Measurements from ENCODE around the gene PGGHG.
"Not testable (repeated sequence)": the region's sequence is repeated elsewhere in the genome, so short reads cannot be mapped to it uniquely, and the experiment has no call there.

The PGGHG gene

DNA sequence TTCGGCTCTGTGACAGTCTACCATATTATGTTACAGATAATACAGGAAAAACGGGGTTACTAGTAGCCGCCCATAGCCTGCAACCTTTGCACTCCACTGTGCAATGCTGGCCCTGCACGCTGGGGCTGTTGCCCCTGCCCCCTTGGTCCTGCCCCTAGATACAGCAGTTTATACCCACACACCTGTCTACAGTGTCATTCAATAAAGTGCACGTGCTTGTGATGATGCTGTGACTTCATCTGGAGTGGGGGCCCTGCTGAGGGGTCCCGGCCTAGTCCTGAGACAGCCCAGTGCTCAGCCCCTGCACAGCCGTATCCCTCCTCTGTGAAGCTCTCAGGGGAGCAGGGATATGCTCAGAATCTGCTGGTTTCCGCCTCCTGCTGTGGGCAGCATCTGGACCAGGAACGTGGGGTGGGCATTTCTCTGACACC, 26.1 kb downstream of the PGGHG start:
- H3K9me3 ChIP-seq (ENCODE audit: control extremely low read depth in 1 of 5, control insufficient read depth in 4 of 5, insufficient read depth in 2 of 5, low read depth in 1 of 5, low read length in 4 of 5) = no peaks in the 10 kb centered on the region
- DNase-seq = no peak
- POLR2A ChIA-PET = no interaction called here
- H3K27me3 ChIP-seq (replicated peaks in 2 of 5; ENCODE audit: control insufficient read depth in 4 of 5, insufficient read depth in 5 of 5, low read length in 4 of 5) = peaks cover 0 to 21% (median 0%) of the 10 kb centered on the region in 5 experiments
- CTCF ChIA-PET = interaction anchor here (0.6 to 3.6 kb wide), 4 partner anchors 9 to 351 kb away, joined by 3 to 37 read pairs (median 5); partner anchors contain the start of gene IFITM2
- H3K4me3 ChIP-seq (ENCODE audit: control insufficient read depth in 1 of 7, extremely low read depth in 1 of 7, insufficient read depth in 4 of 7, low read depth in 2 of 7, low read length in 6 of 7) = peak overlapping the region in 5 of 7 experiments; percentile 28 to 79 (median 54)
- 97% methylated on average over 7 of the region's 9 CpGs for WGBS (ENCODE audit: insufficient coverage)
- H3K36me3 ChIP-seq (ENCODE audit: control insufficient read depth in 4 of 4, insufficient read depth in 4 of 4, low read length in 3 of 4) = peaks cover 0 to 10% (median 2%) of the 10 kb centered on the region in 4 experiments
- H3K27ac ChIP-seq (ENCODE audit: insufficient read depth in 1 of 2, low read depth in 1 of 2, low read length in 2 of 2, poor library complexity in 1 of 2, severe bottlenecking in 2 of 2) = no peak overlapping the region
- peaks cover 10 to 66% (median 57%) of the 10 kb centered on the region in 4 experiments for H3K4me1 ChIP-seq (ENCODE audit: control extremely low read depth in 1 of 4, control insufficient read depth in 4 of 4, insufficient read depth in 4 of 4, low read length in 3 of 4)

DNA sequence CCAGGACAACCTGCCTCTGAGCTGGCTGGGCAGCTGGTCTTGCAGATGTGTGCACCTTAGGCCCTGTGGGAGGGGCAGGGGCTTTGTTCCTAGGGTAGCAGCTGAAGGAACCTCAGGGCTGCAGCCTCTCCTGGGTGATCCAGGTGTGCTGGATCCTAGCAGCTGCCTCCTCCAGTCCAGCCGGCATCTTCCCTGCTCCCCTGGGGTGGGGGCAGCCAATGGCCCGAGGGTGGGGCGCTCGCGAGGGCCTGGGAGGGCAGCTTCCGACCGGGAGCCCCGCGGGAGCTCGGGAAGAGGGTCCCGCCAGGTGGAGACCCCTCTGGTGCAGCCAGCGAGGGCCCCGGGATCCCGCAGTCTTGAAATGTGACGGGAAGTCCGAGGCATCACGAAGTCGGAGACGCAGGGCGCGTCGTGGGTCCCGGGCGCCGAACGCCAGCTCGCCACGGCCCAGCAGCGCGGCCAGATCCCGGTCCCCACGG, 26.6 kb downstream of the PGGHG start:
- 84% methylated on average over 30 of the region's 32 CpGs for WGBS (ENCODE audit: insufficient coverage)
- H3K27me3 ChIP-seq (replicated peaks in 2 of 5; ENCODE audit: control insufficient read depth in 4 of 5, insufficient read depth in 5 of 5, low read length in 4 of 5) = peaks cover 0 to 21% (median 0%) of the 10 kb centered on the region in 5 experiments
- ChIA-PET POLR2A (no interaction called here), CTCF (interaction anchor here (1.4 to 3.6 kb wide), 3 partner anchors 10 to 45 kb away, joined by 3 to 37 read pairs (median 7); partner anchors contain the start of gene IFITM2)
- H3K36me3 ChIP-seq (ENCODE audit: control insufficient read depth in 4 of 4, insufficient read depth in 4 of 4, low read length in 3 of 4) = peaks cover 0 to 10% (median 2%) of the 10 kb centered on the region in 4 experiments
- peaks cover 10 to 70% (median 60%) of the 10 kb centered on the region in 4 experiments for H3K4me1 ChIP-seq (ENCODE audit: control extremely low read depth in 1 of 4, control insufficient read depth in 4 of 4, insufficient read depth in 4 of 4, low read length in 3 of 4)
- no peak for DNase-seq
- peak overlapping the region in 5 of 7 experiments; percentile 28 to 79 (median 54) for H3K4me3 ChIP-seq (ENCODE audit: control insufficient read depth in 1 of 7, extremely low read depth in 1 of 7, insufficient read depth in 4 of 7, low read depth in 2 of 7, low read length in 6 of 7)
- H3K27ac ChIP-seq (ENCODE audit: insufficient read depth in 1 of 2, low read depth in 1 of 2, low read length in 2 of 2, poor library complexity in 1 of 2, severe bottlenecking in 2 of 2) = no peak overlapping the region
- H3K9me3 ChIP-seq (ENCODE audit: control extremely low read depth in 1 of 5, control insufficient read depth in 4 of 5, insufficient read depth in 2 of 5, low read depth in 1 of 5, low read length in 4 of 5) = no peaks in the 10 kb centered on the region

DNA sequence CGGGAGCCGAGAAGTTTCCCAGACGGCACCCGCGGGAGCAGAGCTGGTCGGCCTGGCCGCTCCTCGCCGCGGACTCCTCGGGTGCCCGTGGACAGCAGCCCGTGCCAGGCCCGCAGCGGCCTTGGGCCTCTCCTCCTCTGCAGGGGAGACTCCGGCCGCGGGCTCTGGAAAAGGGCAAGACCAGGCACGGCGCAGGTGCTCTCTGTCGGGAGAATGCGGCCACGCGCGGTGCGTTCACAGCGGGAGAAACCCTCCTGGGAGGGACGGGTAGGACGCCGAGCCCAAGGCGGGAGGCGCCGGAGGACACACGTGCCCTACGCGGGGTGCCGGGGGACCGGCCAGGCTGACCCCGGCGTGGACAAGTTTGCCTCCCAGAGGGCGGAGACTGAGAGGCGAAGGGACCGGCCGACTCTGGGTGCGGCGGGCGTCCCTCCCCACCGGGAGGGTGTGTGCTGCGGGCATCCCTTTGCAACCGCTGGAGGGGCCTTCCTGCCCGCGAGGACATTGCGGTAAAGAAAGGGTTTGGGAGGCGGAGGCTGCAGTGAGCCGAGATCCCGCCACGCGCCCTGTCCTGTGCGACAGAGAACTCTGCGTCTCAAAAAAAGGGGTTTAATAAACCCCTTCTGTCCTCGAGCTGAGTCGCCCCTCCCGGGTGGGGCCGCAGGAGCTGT, 27.2 kb downstream of the PGGHG start:
- CTCF ChIA-PET = interaction anchor here (1.2 to 3.6 kb wide), 6 partner anchors 9 to 149 kb away, joined by 3 to 37 read pairs (median 4); partner anchors contain the start of gene IFITM2
- Histone ChIP-seq H3K36me3 (ENCODE audit: control insufficient read depth in 4 of 4, insufficient read depth in 4 of 4, low read length in 3 of 4) (peaks cover 0 to 10% (median 2%) of the 10 kb centered on the region in 4 experiments), H3K27ac (ENCODE audit: insufficient read depth in 1 of 2, low read depth in 1 of 2, low read length in 2 of 2, poor library complexity in 1 of 2, severe bottlenecking in 2 of 2) (peak overlapping the region in 1 of 2 experiments; percentile 25), H3K4me1 (ENCODE audit: control extremely low read depth in 1 of 4, control insufficient read depth in 4 of 4, insufficient read depth in 4 of 4, low read length in 3 of 4) (peaks cover 10 to 75% (median 65%) of the 10 kb centered on the region in 4 experiments), H3K27me3 (replicated peaks in 2 of 5; ENCODE audit: control insufficient read depth in 4 of 5, insufficient read depth in 5 of 5, low read length in 4 of 5) (peaks cover 0 to 21% (median 0%) of the 10 kb centered on the region in 5 experiments), H3K9me3 (ENCODE audit: control extremely low read depth in 1 of 5, control insufficient read depth in 4 of 5, insufficient read depth in 2 of 5, low read depth in 1 of 5, low read length in 4 of 5) (no peaks in the 10 kb centered on the region), H3K4me3 (ENCODE audit: control insufficient read depth in 1 of 7, extremely low read depth in 1 of 7, insufficient read depth in 4 of 7, low read depth in 2 of 7, low read length in 6 of 7) (peak overlapping the region in 3 of 7 experiments; percentile 4 to 79 (median 55))
- POLR2A ChIA-PET = interaction anchor here (0.6 to 1.4 kb wide), 3 partner anchors 34 to 43 kb away, joined by 4 to 5 read pairs (median 4); no protein-coding TSS in a partner anchor
- WGBS (ENCODE audit: insufficient coverage) = 62% methylated on average over 53 of the region's 64 CpGs
- peak in 1 of 3 donors; percentile 24 for DNase-seq

DNA sequence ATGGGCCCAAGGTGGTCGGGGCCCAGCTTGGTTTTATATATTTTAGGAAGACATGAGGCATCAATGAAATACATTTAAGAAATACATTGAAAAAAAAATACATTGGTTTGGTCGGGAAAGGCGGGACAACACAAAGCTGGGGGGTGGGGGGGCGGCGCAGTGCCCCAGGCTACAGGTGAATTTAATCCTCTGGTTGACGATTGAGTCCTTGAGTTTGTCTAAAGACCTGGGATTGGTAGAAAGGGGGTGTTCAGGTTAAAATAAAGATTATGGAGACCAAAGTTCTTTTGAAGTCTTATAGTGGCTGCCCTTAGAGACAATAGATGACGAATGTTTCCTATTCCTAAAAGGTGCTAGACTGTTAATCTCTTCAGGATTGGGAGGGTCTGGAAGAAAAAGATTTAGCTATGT, 28.0 kb downstream of the PGGHG start:
- Histone ChIP-seq H3K9me3 (ENCODE audit: control extremely low read depth in 1 of 5, control insufficient read depth in 4 of 5, insufficient read depth in 2 of 5, low read depth in 1 of 5, low read length in 4 of 5) (no peaks in the 10 kb centered on the region), H3K4me1 (ENCODE audit: control extremely low read depth in 1 of 4, control insufficient read depth in 4 of 4, insufficient read depth in 4 of 4, low read length in 3 of 4) (peaks cover 8 to 72% (median 62%) of the 10 kb centered on the region in 4 experiments), H3K27ac (ENCODE audit: insufficient read depth in 1 of 2, low read depth in 1 of 2, low read length in 2 of 2, poor library complexity in 1 of 2, severe bottlenecking in 2 of 2) (peak overlapping the region in 1 of 2 experiments; percentile 25), H3K4me3 (ENCODE audit: control insufficient read depth in 1 of 7, extremely low read depth in 1 of 7, insufficient read depth in 4 of 7, low read depth in 2 of 7, low read length in 6 of 7) (peak overlapping the region in 2 of 7 experiments; percentile 55 to 79), H3K27me3 (replicated peaks in 2 of 5; ENCODE audit: control insufficient read depth in 4 of 5, insufficient read depth in 5 of 5, low read length in 4 of 5) (peaks cover 0 to 21% (median 0%) of the 10 kb centered on the region in 5 experiments), H3K36me3 (ENCODE audit: control insufficient read depth in 4 of 4, insufficient read depth in 4 of 4, low read length in 3 of 4) (peaks cover 0 to 10% (median 2%) of the 10 kb centered on the region in 4 experiments)
- CTCF ChIA-PET = interaction anchor here (0.7 to 3.6 kb wide), 9 partner anchors 8 to 148 kb away, joined by 3 to 37 read pairs (median 4); partner anchors contain the start of gene IFITM2
- POLR2A ChIA-PET = interaction anchor here (0.6 to 1.4 kb wide), 4 partner anchors 9 to 43 kb away, joined by 3 to 5 read pairs (median 4); partner anchors contain the start of gene IFITM2
- no peak for DNase-seq
- WGBS (ENCODE audit: insufficient coverage) = 97% methylated on average over 5 of the region's 7 CpGs

DNA sequence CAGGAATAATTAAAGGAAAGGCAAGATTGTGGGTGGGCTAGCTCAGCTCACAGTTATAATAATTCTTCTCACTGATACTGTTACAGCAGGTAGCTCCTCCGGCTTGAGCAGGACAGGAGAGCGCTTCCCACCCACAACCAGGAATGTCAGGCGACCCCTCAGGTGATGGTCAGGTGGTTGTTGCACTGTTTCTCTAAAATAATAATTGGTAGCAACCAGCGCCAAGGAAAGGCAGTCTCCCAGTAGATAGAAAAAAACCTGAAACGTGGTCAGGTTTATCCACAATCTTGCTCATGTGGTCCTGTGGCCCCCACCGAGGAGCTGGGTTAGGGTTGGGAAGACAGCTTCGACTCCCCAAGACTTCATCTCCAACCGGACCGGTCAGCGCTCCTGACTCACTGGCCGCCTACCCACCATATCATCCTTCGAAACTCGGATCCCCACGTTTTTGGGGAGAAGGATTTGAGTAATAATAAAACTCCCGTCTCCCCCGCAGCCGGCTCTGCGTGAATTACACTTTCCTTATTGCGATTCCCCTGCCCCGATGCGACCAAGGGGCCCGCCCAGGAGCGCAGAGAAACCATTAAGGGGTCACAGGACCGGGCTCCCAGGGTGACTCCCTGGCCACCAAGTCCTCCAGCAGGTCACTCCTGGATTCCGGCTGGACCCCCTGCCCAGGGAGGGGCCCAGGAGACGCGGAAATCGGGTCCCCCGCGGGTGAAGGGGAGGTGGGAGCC, 28.9 kb downstream of the PGGHG start:
- not testable (repeated sequence) for DNase-seq; H3K27ac ChIP-seq (ENCODE audit: insufficient read depth in 1 of 2, low read depth in 1 of 2, low read length in 2 of 2, poor library complexity in 1 of 2, severe bottlenecking in 2 of 2); H3K9me3 ChIP-seq (ENCODE audit: control extremely low read depth in 1 of 5, control insufficient read depth in 4 of 5, insufficient read depth in 2 of 5, low read depth in 1 of 5, low read length in 4 of 5)
- ChIA-PET POLR2A (interaction anchor here (1.0 kb wide), 1 partner anchor 10 kb away, joined by 3 read pairs; the partner anchor contains the start of gene IFITM2), CTCF (interaction anchor here (0.7 to 3.6 kb wide), 7 partner anchors 8 to 148 kb away, joined by 3 to 37 read pairs (median 4); partner anchors contain the start of gene IFITM2)
- 100% methylated on average over 3 of the region's 30 CpGs for WGBS (ENCODE audit: insufficient coverage)
- Histone ChIP-seq H3K4me3 (ENCODE audit: control insufficient read depth in 1 of 7, extremely low read depth in 1 of 7, insufficient read depth in 4 of 7, low read depth in 2 of 7, low read length in 6 of 7) (peak overlapping the region in 2 of 7 experiments; percentile 15 to 50), H3K36me3 (ENCODE audit: control insufficient read depth in 4 of 4, insufficient read depth in 4 of 4, low read length in 3 of 4) (peaks cover 0 to 10% (median 2%) of the 10 kb centered on the region in 4 experiments), H3K4me1 (ENCODE audit: control extremely low read depth in 1 of 4, control insufficient read depth in 4 of 4, insufficient read depth in 4 of 4, low read length in 3 of 4) (peaks cover 3 to 62% (median 53%) of the 10 kb centered on the region in 4 experiments), H3K27me3 (replicated peaks in 2 of 5; ENCODE audit: control insufficient read depth in 4 of 5, insufficient read depth in 5 of 5, low read length in 4 of 5) (peaks cover 0 to 21% (median 0%) of the 10 kb centered on the region in 5 experiments)

DNA sequence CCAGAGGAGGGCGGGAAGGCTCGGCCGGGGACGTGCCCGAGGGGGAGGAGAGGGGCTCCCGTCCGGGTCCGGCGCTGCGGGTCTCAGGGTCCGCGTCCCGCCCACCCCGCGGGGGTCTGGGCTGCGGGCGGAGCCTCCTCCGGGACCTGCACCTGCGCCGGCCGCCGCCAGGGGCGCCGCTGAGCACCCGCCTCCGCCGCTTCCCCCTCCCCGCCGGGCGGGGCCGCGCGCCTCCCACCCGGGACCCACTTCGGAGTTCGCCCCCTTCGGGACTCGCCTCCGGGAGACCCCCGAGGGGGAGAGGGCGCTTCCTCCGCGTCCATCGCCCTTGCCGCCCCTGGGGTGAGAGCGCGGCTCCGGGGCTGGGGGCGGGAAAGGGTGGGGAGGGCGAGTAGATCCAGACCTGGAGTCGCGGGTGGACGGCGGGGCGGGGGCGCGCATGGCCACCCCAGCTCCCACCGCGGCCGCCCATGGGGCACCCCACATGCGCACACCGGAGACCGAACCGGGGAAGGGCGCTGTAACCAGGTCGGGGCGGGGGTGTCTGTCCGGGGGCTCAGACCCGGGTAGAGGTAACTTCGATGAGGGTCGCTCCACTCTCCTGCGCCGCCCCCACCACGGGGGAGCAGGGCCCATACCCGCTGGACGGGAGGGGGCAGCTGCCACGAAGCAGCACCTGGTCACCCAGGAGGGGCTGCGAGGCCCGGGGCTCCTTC, 29.6 kb downstream of the PGGHG start:
- DNase-seq; H3K9me3 ChIP-seq (ENCODE audit: control extremely low read depth in 1 of 5, control insufficient read depth in 4 of 5, insufficient read depth in 2 of 5, low read depth in 1 of 5, low read length in 4 of 5); POLR2A ChIA-PET; H3K27ac ChIP-seq (ENCODE audit: insufficient read depth in 1 of 2, low read depth in 1 of 2, low read length in 2 of 2, poor library complexity in 1 of 2, severe bottlenecking in 2 of 2): not testable (repeated sequence)
- Histone ChIP-seq H3K4me3 (ENCODE audit: control insufficient read depth in 1 of 7, extremely low read depth in 1 of 7, insufficient read depth in 4 of 7, low read depth in 2 of 7, low read length in 6 of 7) (peak overlapping the region in 6 of 7 experiments; percentile 38 to 70 (median 50)), H3K4me1 (ENCODE audit: control extremely low read depth in 1 of 4, control insufficient read depth in 4 of 4, insufficient read depth in 4 of 4, low read length in 3 of 4) (peaks cover 0 to 59% (median 46%) of the 10 kb centered on the region in 4 experiments), H3K27me3 (replicated peaks in 2 of 5; ENCODE audit: control insufficient read depth in 4 of 5, insufficient read depth in 5 of 5, low read length in 4 of 5) (peaks cover 0 to 21% (median 0%) of the 10 kb centered on the region in 5 experiments), H3K36me3 (ENCODE audit: control insufficient read depth in 4 of 4, insufficient read depth in 4 of 4, low read length in 3 of 4) (peaks cover 0 to 10% (median 2%) of the 10 kb centered on the region in 4 experiments)
- no CpG with 5 or more reads among the region's 79 CpGs for WGBS (ENCODE audit: insufficient coverage)
- CTCF ChIA-PET = interaction anchor here (1.9 to 3.6 kb wide), 2 partner anchors 12 to 13 kb away, joined by 6 to 37 read pairs; partner anchors contain the start of gene IFITM2
